ENCODE measurements around the gene HMCN1.

- TF ChIP-seq CTCF (IDR thresholded peaks at IDR 0.05; ENCODE audit: low read length) (no peak), EZH2 (IDR thresholded peaks at IDR 0.05; ENCODE audit: borderline replicate concordance, low read length) (no peak)
These were observed 418.0 kb downstream of the HMCN1 start for GRCh38 chr1:186152227-186152619.
